GM12874 (cell line): ENCODE results near the gene DAP.

ENCODE experiments used
- TF ChIP-seq, protein P1 (sequence below): IDR thresholded peaks from 2 replicates; pipeline ENCODE4 v1.5.1; 2011; ENCODE audit warnings: low read depth, mild to moderate bottlenecking, control low read depth, low read length, moderate library complexity; ENCODE audit not compliant: insufficient read depth

Gene DAP

DNA sequence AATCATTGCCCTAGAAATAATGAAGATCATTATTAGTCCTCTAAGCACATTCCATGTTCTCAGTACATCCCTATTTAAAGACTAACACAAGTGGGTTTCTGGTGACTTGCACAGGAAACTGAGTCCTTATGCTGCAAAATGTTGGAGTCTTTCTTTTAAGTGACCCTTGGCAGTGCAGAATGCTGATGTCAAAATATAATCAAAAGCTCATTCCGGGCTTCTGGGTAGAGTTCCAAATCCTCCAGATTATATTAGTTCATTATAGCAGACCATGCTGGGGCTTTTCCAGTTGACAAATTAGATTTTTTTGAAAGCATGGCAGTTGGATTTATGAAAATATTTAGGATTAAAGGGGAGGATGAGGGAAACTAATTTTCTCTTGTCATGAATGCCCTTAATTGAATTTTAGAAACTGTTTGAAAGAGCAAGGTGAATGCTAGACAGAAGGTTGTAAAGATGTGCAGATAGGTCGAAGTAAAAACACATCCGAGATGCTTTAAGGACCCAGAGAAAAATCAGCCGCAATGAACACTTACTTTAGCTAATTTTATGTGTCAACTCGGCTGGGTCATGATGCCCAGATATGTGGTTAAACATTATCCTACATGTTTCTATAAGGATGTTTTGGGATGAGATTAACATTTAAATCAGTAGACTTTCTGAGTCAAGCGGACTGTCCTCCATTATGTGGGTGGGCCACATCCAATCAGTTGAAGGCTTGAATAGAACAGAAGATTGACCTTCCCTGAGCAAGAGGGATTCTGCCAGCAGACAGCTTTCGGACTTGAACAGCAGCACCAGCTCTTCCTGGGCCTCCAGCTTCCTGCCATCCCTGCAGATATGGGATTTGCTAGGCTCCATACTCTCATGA, 88.7 kb downstream of the DAP start:
- TF ChIP-seq, protein P1, sequence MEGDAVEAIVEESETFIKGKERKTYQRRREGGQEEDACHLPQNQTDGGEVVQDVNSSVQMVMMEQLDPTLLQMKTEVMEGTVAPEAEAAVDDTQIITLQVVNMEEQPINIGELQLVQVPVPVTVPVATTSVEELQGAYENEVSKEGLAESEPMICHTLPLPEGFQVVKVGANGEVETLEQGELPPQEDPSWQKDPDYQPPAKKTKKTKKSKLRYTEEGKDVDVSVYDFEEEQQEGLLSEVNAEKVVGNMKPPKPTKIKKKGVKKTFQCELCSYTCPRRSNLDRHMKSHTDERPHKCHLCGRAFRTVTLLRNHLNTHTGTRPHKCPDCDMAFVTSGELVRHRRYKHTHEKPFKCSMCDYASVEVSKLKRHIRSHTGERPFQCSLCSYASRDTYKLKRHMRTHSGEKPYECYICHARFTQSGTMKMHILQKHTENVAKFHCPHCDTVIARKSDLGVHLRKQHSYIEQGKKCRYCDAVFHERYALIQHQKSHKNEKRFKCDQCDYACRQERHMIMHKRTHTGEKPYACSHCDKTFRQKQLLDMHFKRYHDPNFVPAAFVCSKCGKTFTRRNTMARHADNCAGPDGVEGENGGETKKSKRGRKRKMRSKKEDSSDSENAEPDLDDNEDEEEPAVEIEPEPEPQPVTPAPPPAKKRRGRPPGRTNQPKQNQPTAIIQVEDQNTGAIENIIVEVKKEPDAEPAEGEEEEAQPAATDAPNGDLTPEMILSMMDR: no peak

DNA sequence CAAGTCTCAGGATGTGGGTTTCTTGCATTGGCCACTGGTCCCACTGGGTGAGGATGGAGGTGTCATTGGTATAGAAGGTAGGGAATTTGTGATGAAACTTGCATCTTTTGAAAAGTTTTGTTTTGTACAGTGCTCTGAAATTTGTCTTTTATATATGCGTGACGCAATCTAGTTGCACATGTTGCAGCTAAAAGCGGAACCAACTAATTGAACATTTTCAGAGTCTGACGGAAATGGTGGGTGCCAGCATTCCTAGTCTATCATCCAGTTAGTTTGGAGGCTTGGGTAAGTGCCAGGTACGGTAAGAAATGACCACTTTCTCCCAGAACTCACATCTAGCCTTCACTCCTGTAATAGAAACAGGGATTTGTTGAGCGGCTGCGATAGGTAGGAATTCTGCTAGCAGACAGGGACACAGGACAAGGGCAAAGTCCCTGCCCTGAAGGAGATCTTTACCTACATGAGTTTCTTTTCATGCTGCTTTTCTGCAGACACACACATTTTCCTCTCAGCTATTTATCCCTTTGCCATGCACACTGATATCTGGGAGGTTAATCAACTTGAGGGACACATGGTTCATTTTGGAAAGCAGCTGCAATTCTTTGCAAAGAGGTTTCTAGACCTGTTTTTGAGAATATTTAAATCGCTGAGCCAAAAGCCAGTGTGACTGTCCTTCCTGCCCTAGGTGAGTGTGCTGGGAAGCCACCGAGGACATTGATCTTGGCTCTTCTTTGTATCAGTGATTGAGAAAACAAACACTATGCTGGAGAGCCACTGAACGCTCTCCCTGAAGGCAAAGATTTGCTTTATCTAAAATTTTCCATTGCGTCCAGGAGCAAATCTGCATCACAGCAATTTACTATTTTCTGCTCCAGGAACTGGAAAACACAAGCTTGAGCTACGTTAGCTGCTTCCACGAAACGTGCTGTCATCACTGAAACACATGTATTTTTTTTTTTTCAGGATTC, 89.7 kb downstream of the DAP start:
- TF ChIP-seq, protein P1: no peak

DNA sequence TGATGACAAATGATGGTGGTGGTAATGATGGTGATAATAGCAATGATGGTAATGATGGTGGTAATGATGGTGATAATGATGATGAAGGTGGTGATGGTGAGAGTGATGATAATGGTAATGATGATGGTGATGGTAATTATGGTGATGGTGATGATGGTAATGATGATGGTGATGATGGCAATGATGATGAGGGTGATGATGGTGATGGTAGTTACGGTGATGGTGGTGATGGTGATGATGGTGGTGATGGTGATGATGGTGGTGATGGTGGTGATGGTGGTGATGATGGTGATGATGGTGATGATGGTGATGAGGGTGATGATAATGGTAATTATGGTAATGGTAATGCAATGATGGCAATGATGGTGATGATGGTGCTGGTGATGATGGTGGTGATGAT, 91.1 kb downstream of the DAP start:
- TF ChIP-seq, protein P1: no peak

DNA sequence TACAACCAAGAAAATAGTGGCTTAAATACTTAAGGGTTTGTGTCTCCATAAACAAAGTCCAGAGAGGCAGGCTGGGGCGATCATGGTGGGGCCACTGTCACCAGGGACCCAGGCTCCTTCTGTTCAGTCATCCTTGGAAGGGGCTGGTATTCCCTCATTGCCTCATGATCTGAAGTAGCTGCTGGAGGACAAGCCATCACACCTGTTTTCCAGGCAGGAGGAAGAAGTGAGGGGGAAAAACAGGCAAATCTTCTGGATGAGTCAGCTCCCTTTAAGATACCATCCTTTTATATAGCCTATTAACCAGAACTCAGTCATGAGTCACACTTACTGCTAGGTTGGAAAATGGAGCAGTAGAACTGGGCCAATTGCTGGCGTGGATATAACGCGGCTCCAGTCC, 92.3 kb downstream of the DAP start:
- TF ChIP-seq, protein P1: no peak

DNA sequence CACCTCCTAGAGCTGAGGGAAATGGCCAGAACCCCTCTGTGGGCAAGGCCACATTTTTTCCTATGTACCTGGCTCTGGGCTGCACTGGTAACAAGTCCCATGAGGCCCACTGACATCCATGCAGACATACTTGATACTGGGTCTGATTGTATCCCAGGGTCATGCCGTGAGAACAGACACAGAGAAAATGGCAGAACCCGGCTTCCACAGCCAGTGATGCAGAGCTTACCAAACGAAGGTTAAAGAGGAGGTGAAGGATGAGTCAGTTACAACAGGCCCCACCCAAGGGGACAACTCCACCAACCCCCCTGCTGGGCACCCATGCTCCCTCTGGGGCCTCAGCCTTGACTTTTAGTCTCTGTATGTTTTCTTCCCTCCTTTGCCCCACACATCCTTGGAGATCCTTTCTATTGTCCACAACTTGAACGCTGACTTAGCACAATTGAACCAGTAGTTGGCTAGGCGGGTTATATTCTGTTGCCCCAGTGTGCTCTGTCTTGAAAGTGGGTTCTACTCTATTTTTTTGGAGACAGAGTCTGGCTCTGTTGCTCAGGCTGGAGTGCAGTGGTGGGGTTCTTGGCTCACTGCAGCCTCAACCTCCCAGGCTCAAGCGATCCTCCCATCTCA, 93.5 kb downstream of the DAP start:
- TF ChIP-seq, protein P1: no peak

DNA sequence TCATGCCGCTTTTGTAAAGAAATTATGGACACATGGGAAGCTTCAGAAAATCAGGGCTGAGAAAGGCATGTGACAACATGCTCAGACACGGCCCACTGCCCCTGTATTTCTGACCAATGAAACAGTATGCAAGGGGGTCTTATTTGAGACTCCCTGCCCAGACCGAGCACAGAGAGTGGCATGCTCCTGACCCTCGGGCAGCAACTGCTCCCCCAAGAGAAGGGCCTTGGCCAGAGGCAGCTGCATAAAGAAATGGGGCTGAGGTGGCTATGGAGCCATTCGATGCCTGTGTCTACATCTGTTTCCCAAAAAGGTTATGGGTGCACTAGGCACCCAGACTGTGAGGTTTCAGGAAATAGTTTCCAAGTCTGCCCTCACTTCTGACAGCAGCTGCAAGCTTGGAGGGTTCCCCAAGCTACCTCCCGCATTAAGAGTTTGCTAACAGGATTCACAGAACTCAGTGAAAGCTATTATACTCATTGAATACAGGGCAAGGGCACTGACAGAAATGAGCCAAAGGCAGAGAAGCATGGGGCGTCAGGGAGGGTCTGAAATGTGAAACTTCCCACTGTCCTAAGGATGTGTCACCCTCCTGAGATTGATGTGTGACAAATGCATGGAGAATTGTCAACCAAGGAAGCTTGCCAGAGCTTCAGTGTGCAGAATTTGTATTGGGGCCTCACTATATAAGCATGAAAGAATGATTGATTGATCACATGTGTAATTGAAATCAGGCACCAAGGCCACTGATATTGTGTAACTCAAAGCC, 94.3 kb downstream of the DAP start:
- TF ChIP-seq, protein P1: no peak

DNA sequence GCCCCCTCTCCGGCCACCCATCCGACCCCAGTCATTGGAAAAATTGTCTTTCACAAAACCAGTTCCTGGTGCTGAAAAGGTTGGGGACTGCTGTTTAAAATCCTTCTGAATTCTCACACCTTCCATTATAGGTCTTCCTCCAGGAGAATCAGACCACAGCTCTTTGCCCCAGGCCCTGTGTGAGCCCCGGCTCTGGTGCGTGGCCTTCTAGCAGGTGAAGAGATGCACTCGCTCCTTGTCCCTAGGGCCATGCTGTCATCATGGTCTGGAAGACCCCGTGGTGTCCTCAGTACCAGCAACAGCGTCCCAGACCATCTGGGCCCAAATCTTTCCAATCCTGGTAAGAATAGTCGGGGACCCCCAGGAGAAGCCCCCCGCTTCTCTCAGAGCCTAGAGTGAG, 95.2 kb downstream of the DAP start:
- TF ChIP-seq, protein P1: no peak
